Fibroblast of lung (primary cell): ENCODE data around the gene NEK6. TPM values are rescaled to one million over a fixed set of nuclear protein-coding genes. Genes with fewer than 3 reads are reported as not detected.

Source experiments
- DNase-seq, 2 donors: peaks; one replicate each; pipeline versions ENCODE4 v3.0.0 to v3.0.0-alpha.2; 2010; ENCODE audit warnings: low read depth in 2 of 2
- H2AFZ ChIP-seq: 2 replicates; pipeline ENCODE4 v1.5.1; 2012; ENCODE audit warnings: low read length, control low read depth, inconsistent platforms
- H3K27ac ChIP-seq: 2 replicates; pipeline ENCODE4 v1.5.1; 2011; ENCODE audit warnings: low read length, control low read depth; ENCODE audit not compliant: insufficient read depth
- H3K27me3 ChIP-seq: 2 replicates; pipeline ENCODE4 v1.5.1; 2011; ENCODE audit warnings: mild to moderate bottlenecking, low read length; ENCODE audit not compliant: control insufficient read depth, insufficient read depth
- H3K36me3 ChIP-seq: 2 replicates; pipeline ENCODE4 v1.5.1; 2011; ENCODE audit warnings: low read length; ENCODE audit not compliant: control insufficient read depth, insufficient read depth
- H3K4me1 ChIP-seq: 2 replicates; pipeline ENCODE4 v1.5.1; 2011; ENCODE audit warnings: low read length; ENCODE audit not compliant: control insufficient read depth, insufficient read depth; ENCODE audit errors: extremely low read depth
- H3K4me2 ChIP-seq: 2 replicates; pipeline ENCODE4 v1.5.1; 2011; ENCODE audit warnings: low read length, control low read depth; ENCODE audit not compliant: insufficient read depth; ENCODE audit errors: extremely low read depth
- H3K4me3 ChIP-seq, 4 experiments: fragments of 200-600 bp in 1 of 4; sonication (generic) in 1 of 4; replicated peaks in 1 of 4; 2 replicates each; pipeline ENCODE4 v1.5.1; 2011 to 2016; ENCODE audit warnings: low read length in 4 of 4, low read depth in 3 of 4, mild to moderate bottlenecking in 3 of 4, control low read depth in 2 of 4, inconsistent platforms in 1 of 4, mixed read lengths in 1 of 4; ENCODE audit not compliant: insufficient read depth in 1 of 4; ENCODE audit errors: control extremely low read depth in 1 of 4
- H3K79me2 ChIP-seq: 2 replicates; pipeline ENCODE4 v1.5.1; 2012; ENCODE audit warnings: mild to moderate bottlenecking, low read length, inconsistent platforms; ENCODE audit not compliant: control insufficient read depth, insufficient read depth
- H3K9ac ChIP-seq: 2 replicates; pipeline ENCODE4 v1.5.1; 2011; ENCODE audit warnings: mild to moderate bottlenecking, low read length, control low read depth; ENCODE audit not compliant: insufficient read depth
- H3K9me3 ChIP-seq: 2 replicates; pipeline ENCODE4 v1.5.1; 2012; ENCODE audit warnings: low read depth, low read length; ENCODE audit not compliant: control insufficient read depth, insufficient read depth
- H4K20me1 ChIP-seq: 2 replicates; pipeline ENCODE4 v1.5.1; 2011; ENCODE audit warnings: low read length; ENCODE audit not compliant: control insufficient read depth, insufficient read depth; ENCODE audit errors: extremely low read depth
- EZH2 ChIP-seq: IDR thresholded peaks from 2 replicates; pipeline ENCODE4 v1.5.1; 2012; ENCODE audit warnings: low read length, control low read depth, mild to moderate bottlenecking; ENCODE audit errors: missing control alignments
- polyA plus RNA-seq, 2 donors: library from polyadenylated mRNA; depleted of rRNA in 1 of 2; stranded (reverse) in 1 of 2; unstranded in 1 of 2; fragments of >200 nt; gene quantifications; 2 replicates each; pipeline ENCODE4 v1.2.1, GENCODE V29; 2011 to 2012; ENCODE audit warnings: missing spikeins in 1 of 2
- total RNA-seq: library from RNA; depleted of rRNA; stranded (reverse); fragments of >200 nt; gene quantifications from 2 replicates; pipeline ENCODE4 v1.2.1, GENCODE V29; 2014
- TF ChIP-seq, protein P1 (sequence below), 2 donors: IDR thresholded peaks in 1 of 2; conservative IDR thresholded peaks in 1 of 2; 1 replicate in 1 of 2; 2 replicates in 1 of 2; pipeline ENCODE4 v1.5.1; 2011 to 2012; ENCODE audit warnings: low read length in 2 of 2, control low read depth in 1 of 2, inconsistent platforms in 1 of 2, low read depth in 1 of 2, mild to moderate bottlenecking in 1 of 2

The NEK6 gene
- total and polyA plus RNA-seq, 2 donors (not counting 1 experiment from before 2014, with no cell fraction given), result 71.2 to 71.4 TPM

DNA sequence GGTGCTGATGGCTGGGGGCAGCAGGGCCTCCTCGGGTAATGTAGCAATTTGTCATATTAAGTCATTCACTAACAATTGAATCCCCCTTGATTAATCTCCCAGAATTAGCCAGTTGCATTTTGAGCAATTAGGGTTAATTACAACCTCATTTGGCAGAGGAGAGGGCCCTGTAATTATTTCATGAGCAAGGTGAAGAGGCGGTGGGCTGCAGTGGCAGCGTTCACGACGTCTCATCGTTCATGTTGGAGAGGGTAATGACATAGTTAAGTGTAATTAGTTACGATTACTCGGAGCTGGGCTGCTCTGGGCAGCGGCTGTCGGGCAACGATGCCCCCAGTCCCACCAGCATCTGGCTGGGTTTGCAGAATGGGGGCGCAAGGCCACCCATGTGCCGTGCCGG is 46.0 kb downstream of the NEK6 start:
- H3K36me3 ChIP-seq, result peaks cover 34% of the 10 kb centered on the region
- peaks cover 53% of the 10 kb centered on the region for H3K79me2 ChIP-seq
- H2AFZ ChIP-seq, result no peak overlapping the region
- no peak overlapping the region for H3K4me3 ChIP-seq
- H3K4me1 ChIP-seq, result peaks cover 18% of the 10 kb centered on the region
- no peaks in the 10 kb centered on the region for H3K27me3 ChIP-seq
- no peak for DNase-seq
- no peak overlapping the region for H3K4me2 ChIP-seq
- H3K9me3 ChIP-seq, result no peaks in the 10 kb centered on the region
- TF ChIP-seq, protein P1, sequence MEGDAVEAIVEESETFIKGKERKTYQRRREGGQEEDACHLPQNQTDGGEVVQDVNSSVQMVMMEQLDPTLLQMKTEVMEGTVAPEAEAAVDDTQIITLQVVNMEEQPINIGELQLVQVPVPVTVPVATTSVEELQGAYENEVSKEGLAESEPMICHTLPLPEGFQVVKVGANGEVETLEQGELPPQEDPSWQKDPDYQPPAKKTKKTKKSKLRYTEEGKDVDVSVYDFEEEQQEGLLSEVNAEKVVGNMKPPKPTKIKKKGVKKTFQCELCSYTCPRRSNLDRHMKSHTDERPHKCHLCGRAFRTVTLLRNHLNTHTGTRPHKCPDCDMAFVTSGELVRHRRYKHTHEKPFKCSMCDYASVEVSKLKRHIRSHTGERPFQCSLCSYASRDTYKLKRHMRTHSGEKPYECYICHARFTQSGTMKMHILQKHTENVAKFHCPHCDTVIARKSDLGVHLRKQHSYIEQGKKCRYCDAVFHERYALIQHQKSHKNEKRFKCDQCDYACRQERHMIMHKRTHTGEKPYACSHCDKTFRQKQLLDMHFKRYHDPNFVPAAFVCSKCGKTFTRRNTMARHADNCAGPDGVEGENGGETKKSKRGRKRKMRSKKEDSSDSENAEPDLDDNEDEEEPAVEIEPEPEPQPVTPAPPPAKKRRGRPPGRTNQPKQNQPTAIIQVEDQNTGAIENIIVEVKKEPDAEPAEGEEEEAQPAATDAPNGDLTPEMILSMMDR (conservative IDR thresholded peaks at IDR 0.05 in 1 of 2, IDR thresholded peaks at IDR 0.05 in 1 of 2; ENCODE audit: low read depth in 1 of 2, low read length in 2 of 2), result no peak
- TF ChIP-seq EZH2, result no peak
- no peaks in the 10 kb centered on the region for H4K20me1 ChIP-seq
- no peak overlapping the region for H3K27ac ChIP-seq
- H3K9ac ChIP-seq, result no peak overlapping the region

DNA sequence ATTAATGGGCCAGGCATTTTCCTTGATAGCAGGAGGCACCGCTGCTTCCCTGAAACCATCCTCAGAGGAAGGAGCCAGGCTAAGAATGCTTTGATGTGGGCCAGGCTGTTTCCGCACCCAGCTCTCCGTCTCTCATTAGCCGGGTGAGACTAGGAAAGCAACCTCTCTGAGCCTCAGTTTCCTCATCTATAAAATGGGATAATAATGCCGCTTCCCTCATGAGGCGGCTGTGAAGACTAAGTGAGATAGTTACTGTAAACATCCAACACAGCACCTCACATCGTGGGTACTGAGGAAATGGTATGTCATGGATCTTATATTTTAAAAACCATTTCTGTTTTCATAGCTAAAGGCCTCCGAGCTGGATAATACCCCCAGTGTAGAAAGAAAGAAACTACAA is 46.5 kb downstream of the NEK6 start:
- Histone ChIP-seq H3K27ac (no peak overlapping the region), H2AFZ (no peak overlapping the region), H3K4me3 (no peak overlapping the region), H3K4me2 (no peak overlapping the region), H4K20me1 (no peaks in the 10 kb centered on the region), H3K9ac (no peak overlapping the region), H3K4me1 (peaks cover 15% of the 10 kb centered on the region), H3K36me3 (peaks cover 34% of the 10 kb centered on the region), H3K9me3 (no peaks in the 10 kb centered on the region), H3K27me3 (no peaks in the 10 kb centered on the region), H3K79me2 (peaks cover 52% of the 10 kb centered on the region)
- no peak for DNase-seq
- TF ChIP-seq EZH2, result no peak
- TF ChIP-seq, protein P1 (conservative IDR thresholded peaks at IDR 0.05 in 1 of 2, IDR thresholded peaks at IDR 0.05 in 1 of 2; ENCODE audit: low read depth in 1 of 2, low read length in 2 of 2), result no peak

DNA sequence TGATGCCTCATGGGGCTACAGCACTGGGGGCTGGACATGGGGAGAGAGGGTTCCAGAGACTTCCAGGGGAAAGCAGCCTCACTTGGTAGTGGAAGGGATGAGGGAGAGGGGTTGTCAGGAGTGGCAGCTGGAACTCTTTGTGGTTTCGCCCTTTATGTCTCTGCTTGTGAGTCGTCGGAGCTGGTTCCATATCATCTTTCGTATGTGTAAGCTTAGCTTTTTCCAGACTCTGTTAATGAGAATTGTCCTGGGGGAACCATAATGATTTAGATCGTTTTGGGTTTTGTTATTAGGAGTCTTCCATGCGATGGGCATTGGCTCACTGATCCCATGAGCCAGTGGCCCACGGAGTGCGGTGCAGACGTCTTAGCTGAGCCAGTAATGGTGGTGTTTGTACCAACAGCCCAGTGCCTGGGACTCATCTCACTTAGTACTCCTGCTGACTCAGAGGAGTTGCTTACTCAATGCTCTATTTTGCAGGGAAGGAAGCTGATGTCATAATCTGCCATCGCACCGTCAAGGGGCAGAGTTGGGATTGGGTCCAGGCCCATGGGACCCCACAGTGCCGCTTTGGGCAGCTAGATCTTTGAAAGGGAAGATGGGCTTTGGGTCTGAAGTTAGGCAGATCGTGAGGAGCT is 48.5 kb downstream of the NEK6 start:
- no peak overlapping the region for H3K4me3 ChIP-seq
- H3K27me3 ChIP-seq, result no peaks in the 10 kb centered on the region
- peaks cover 36% of the 10 kb centered on the region for H3K36me3 ChIP-seq
- peak overlapping the region; percentile 59 for H3K4me2 ChIP-seq
- peak; percentile 92 to 93 for DNase-seq
- H3K9ac ChIP-seq, result no peak overlapping the region
- no peak overlapping the region for H2AFZ ChIP-seq
- H3K79me2 ChIP-seq, result peaks cover 46% of the 10 kb centered on the region
- peak overlapping the region; percentile 73 for H3K27ac ChIP-seq
- H4K20me1 ChIP-seq, result no peaks in the 10 kb centered on the region
- no peaks in the 10 kb centered on the region for H3K9me3 ChIP-seq
- TF ChIP-seq, protein P1 (conservative IDR thresholded peaks at IDR 0.05 in 1 of 2, IDR thresholded peaks at IDR 0.05 in 1 of 2; ENCODE audit: low read depth in 1 of 2, low read length in 2 of 2), result no peak
- TF ChIP-seq EZH2, result no peak
- H3K4me1 ChIP-seq, result peaks cover 16% of the 10 kb centered on the region
